ENCODE results near the gene ALG1. TPM values are rescaled to one million over a fixed set of nuclear protein-coding genes. Genes with fewer than 3 reads are reported as not detected.

Gene ALG1
- total RNA-seq, 1 experiment from 2014 or later = 36.2 TPM

DNA sequence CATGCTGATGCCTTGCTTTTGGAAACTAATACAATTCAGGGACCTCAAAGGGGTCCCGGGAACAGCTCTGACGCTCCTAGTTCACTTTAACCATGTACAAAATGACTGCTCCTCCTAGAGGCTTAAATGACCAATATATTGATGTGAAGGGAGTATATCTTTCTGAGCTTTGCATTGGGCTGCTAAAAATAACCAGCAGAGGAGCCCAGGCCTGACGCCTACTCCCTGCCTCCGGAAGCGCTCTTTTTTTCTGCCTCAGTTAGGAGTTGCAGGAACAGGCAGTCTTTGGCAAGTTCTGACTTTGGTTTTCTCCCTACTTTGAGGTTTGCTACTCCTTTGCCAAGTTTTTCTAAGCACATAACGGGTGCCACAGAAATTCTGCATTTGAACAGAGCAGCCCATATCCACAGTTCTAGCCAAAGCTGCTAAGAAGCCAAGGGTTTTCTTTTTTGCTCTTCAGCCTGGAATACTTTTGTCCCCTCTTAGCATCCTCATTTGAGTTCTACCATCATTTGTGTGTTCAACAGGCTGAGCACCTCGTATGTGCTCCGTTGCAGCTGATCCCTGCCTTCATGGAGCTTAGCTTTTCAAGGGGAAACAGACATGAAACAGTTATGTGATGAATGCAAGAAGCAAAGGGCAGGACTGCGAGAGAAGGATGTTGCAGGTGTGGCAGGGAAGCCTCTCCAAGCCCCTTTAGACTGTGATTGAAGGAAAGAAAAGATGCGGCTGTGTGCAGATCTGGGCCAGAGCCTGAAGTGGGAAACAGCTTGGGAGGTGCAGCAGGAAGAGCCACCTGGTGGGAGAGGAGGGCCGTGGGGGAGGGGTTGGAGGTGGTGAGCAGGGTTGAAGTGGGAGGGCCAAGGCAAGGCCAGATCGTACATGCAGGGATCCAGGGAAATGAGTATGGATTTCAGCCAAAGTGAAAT lies 35.2 kb upstream of the ALG1 start:
- no peak overlapping the region for H2BK20ac ChIP-seq (ENCODE audit: low read depth, low read length, poor library complexity, severe bottlenecking)
- H3K14ac ChIP-seq (ENCODE audit: insufficient read depth, low read length) = no peak overlapping the region
- WGBS (ENCODE audit: extremely low coverage, insufficient read length, low lambda C conversion rate) = no CpG with 5 or more reads among the region's 12 CpGs
- peaks cover 5% of the 10 kb centered on the region for H3K23me2 ChIP-seq (ENCODE audit: insufficient read length, low read depth, low read length, poor library complexity, severe bottlenecking)
- no peak overlapping the region for H3K4ac ChIP-seq (ENCODE audit: low read depth, low read length)
- H3K27me3 ChIP-seq (ENCODE audit: insufficient read depth, low read length) = no peaks in the 10 kb centered on the region
- Mint-ChIP-seq H3K4me3 (peak overlapping the region in 1 of 2 experiments; percentile 22; a peak in 2 of 5 replicates), H3K4me1 (peaks cover 21 to 31% of the 10 kb centered on the region in 2 experiments), H3K36me3 (ENCODE audit: insufficient read depth in 1 of 3, low read depth in 3 of 3) (no peaks in the 10 kb centered on the region), H3K27me3 (ENCODE audit: low read depth) (peaks cover 11% of the 10 kb centered on the region), H3K9me3 (no peaks in the 10 kb centered on the region), H3K27ac (peak overlapping the region; percentile 5 to 32 (median 21); a peak in 5 of 7 replicates)
- peaks cover 9% of the 10 kb centered on the region for H3K4me1 ChIP-seq (ENCODE audit: insufficient read depth, low read length)
- TF ChIP-seq, protein P1, sequence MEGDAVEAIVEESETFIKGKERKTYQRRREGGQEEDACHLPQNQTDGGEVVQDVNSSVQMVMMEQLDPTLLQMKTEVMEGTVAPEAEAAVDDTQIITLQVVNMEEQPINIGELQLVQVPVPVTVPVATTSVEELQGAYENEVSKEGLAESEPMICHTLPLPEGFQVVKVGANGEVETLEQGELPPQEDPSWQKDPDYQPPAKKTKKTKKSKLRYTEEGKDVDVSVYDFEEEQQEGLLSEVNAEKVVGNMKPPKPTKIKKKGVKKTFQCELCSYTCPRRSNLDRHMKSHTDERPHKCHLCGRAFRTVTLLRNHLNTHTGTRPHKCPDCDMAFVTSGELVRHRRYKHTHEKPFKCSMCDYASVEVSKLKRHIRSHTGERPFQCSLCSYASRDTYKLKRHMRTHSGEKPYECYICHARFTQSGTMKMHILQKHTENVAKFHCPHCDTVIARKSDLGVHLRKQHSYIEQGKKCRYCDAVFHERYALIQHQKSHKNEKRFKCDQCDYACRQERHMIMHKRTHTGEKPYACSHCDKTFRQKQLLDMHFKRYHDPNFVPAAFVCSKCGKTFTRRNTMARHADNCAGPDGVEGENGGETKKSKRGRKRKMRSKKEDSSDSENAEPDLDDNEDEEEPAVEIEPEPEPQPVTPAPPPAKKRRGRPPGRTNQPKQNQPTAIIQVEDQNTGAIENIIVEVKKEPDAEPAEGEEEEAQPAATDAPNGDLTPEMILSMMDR (conservative IDR thresholded peaks at IDR 0.05) = 0 out of 3 replicates have a peak, but pooled peaks have one; percentile 8
- H3T11ph ChIP-seq (ENCODE audit: low read length) = no peak overlapping the region
- no peak overlapping the region for H4K91ac ChIP-seq (ENCODE audit: insufficient read length, low read depth, low read length)
- H3K18ac ChIP-seq (ENCODE audit: insufficient read length, low read depth, low read length) = peak overlapping the region; percentile 59
- no peaks in the 10 kb centered on the region for H3K79me1 ChIP-seq (ENCODE audit: insufficient read depth, low read depth, low read length, poor library complexity, severe bottlenecking)
- no peak overlapping the region for H4K8ac ChIP-seq (replicated peaks; ENCODE audit: insufficient read length, low read depth, low read length)
- peak overlapping the region; percentile 39 for H3K9ac ChIP-seq (ENCODE audit: extremely low read depth, insufficient read length, low read length)
- H2AFZ ChIP-seq (ENCODE audit: low read length) = no peak overlapping the region
- peak overlapping the region; percentile 49 for H3K27ac ChIP-seq (ENCODE audit: insufficient read length, low read depth, low read length)
- H3K56ac ChIP-seq (ENCODE audit: insufficient read length, low read depth, low read length) = no peak overlapping the region
- DNase-seq = peak; percentile 81
- no peak overlapping the region for H2BK12ac ChIP-seq (ENCODE audit: insufficient read length, low read depth, low read length)
- no peak overlapping the region for H3K23ac ChIP-seq (ENCODE audit: insufficient read length, low read depth, low read length)
- no peak overlapping the region for H4K5ac ChIP-seq (ENCODE audit: insufficient read length, low read depth, low read length)
- H3K4me2 ChIP-seq (ENCODE audit: insufficient read depth, insufficient read length, low read length) = peak overlapping the region; percentile 52
- H2BK5ac ChIP-seq (ENCODE audit: insufficient read length, low read length) = no peak overlapping the region
- no peaks in the 10 kb centered on the region for H3K9me3 ChIP-seq (ENCODE audit: control insufficient read depth, low read depth, low read length)
- H2AK5ac ChIP-seq (ENCODE audit: insufficient read length, low read length) = no peak overlapping the region
- no peaks in the 10 kb centered on the region for H4K20me1 ChIP-seq (ENCODE audit: control insufficient read depth, insufficient read depth, insufficient read length)
- no peak overlapping the region for H2BK120ac ChIP-seq (ENCODE audit: low read depth, low read length, poor library complexity, severe bottlenecking)
- no peaks in the 10 kb centered on the region for H3K79me2 ChIP-seq (ENCODE audit: insufficient read depth, low read length)
- no peak overlapping the region for H2BK15ac ChIP-seq (ENCODE audit: low read depth, low read length)
